Stimulated activated CD4-positive, alpha-beta T cell treated with anti-CD3 and anti-CD28 coated beads, Interleukin-15, amount 100 ng/mL, for 48 hours (primary cell): ENCODE data around the gene TOX3.

ENCODE experiments used
- DNase-seq, 2 donors: peaks; one replicate each; pipeline ENCODE4 v3.0.0-alpha.2; 2020; ENCODE audit warnings: low read depth in 2 of 2

The TOX3 gene

GRCh38 chr16:52547004-52547833 lies at the start of gene TOX3:
Gene TOX3 (minus strand): TSS chr16:52547143. CDS start chr16:52546723, 420 bp downstream.
- DNase-seq, result no peak

- DNase-seq, result no peak
Observed at GRCh38 chr16:52592778-52593177, 45.8 kb upstream of the TOX3 start.

GRCh38 chr16:52591934-52592592 lies 45.1 kb upstream of the TOX3 start:
- DNase-seq, result no peak

GRCh38 chr16:52591471-52591870 lies 44.5 kb upstream of the TOX3 start:
- no peak for DNase-seq

- DNase-seq, result no peak
Observed at GRCh38 chr16:52586159-52586558, 39.2 kb upstream of the TOX3 start.

GRCh38 chr16:52584354-52585320 lies 37.7 kb upstream of the TOX3 start:
- no peak for DNase-seq

- DNase-seq, result no peak
Observed at GRCh38 chr16:52581530-52581929, 34.6 kb upstream of the TOX3 start.

- no peak for DNase-seq
Observed at GRCh38 chr16:52580488-52580887, 33.5 kb upstream of the TOX3 start.

- DNase-seq, result no peak
Observed at GRCh38 chr16:52578829-52579498, 32.0 kb upstream of the TOX3 start.

- no peak for DNase-seq
Observed at GRCh38 chr16:52578007-52578828, 31.3 kb upstream of the TOX3 start.

- no peak for DNase-seq
Observed at GRCh38 chr16:52577130-52577706, 30.3 kb upstream of the TOX3 start.

GRCh38 chr16:52573365-52574299 lies 26.7 kb upstream of the TOX3 start:
- no peak for DNase-seq

- no peak for DNase-seq
Observed at GRCh38 chr16:52572656-52573055, 25.7 kb upstream of the TOX3 start.

GRCh38 chr16:52570495-52571091 lies 23.6 kb upstream of the TOX3 start:
- no peak for DNase-seq

GRCh38 chr16:52569701-52570100 lies 22.8 kb upstream of the TOX3 start:
- no peak for DNase-seq

GRCh38 chr16:52568983-52569690 lies 22.2 kb upstream of the TOX3 start:
- DNase-seq, result no peak

GRCh38 chr16:52568495-52568894 lies 21.6 kb upstream of the TOX3 start:
- DNase-seq, result no peak

GRCh38 chr16:52567193-52567592 lies 20.2 kb upstream of the TOX3 start:
- DNase-seq, result no peak
